Mesothelial cell of epicardium (in vitro differentiated cells): ENCODE data around the gene RAB28. TPM values are rescaled to one million over a fixed set of nuclear protein-coding genes. Genes with fewer than 3 reads are reported as not detected.

ENCODE experiments used
- DNase-seq, 2 experiments: peaks; one replicate each; pipeline ENCODE4 v3.0.0; 2021; ENCODE audit warnings: low spot score in 2 of 2; ENCODE audit not compliant: unreplicated experiment in 2 of 2
- H3K27ac Mint-ChIP-seq: 2 replicates; pipeline ENCODE4 v1.8.0; 2021; ENCODE audit warnings: mixed read lengths
- H3K27me3 Mint-ChIP-seq: 2 replicates; pipeline ENCODE4 v1.8.0; 2021; ENCODE audit warnings: low read depth, mixed read lengths
- H3K36me3 Mint-ChIP-seq: 2 replicates; pipeline ENCODE4 v1.8.0; 2021; ENCODE audit warnings: mixed read lengths
- H3K4me1 Mint-ChIP-seq: 2 replicates; pipeline ENCODE4 v1.8.0; 2021; ENCODE audit warnings: mixed read lengths
- H3K4me3 Mint-ChIP-seq: 2 replicates; pipeline ENCODE4 v1.8.0; 2021; ENCODE audit warnings: mild to moderate bottlenecking, moderate library complexity, mixed read lengths
- H3K9me3 Mint-ChIP-seq: 2 replicates; pipeline ENCODE4 v1.8.0; 2021; ENCODE audit warnings: mixed read lengths
- total RNA-seq: library from RNA; stranded (reverse); gene quantifications from 3 replicates; pipeline ENCODE4 v1.2.1, GENCODE V29; 2021
- TF ChIP-seq, protein P1 (sequence below): fragments of 200-600 bp; sonication (generic); IDR thresholded peaks from one replicate; pipeline ENCODE4 v1.5.0; 2021; ENCODE audit warnings: antibody characterized with exemption; ENCODE audit not compliant: unreplicated experiment

The RAB28 gene
- total RNA-seq, 1 donor from 2014 or later: 18.4 TPM

DNA sequence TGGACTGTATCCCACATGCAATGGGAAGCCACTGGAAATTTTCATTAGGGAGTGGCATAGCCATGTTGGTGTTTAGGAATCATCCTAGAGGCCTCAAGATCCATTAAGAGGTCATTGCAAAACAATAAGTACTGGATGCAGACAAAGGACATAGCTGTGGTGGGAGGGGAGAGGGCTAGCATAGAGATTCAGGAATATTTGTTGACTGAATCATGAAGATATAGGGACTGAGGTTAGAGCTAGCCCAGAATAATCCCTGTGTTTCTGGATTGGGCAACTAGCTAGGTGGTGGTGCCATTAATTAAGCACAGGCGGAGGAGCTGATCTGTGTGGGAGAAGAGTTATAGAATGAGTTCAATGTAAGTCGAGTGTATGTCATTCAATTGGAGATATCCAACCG lies 135.0 kb downstream of the RAB28 start:
- no peak for DNase-seq
- TF ChIP-seq, protein P1, sequence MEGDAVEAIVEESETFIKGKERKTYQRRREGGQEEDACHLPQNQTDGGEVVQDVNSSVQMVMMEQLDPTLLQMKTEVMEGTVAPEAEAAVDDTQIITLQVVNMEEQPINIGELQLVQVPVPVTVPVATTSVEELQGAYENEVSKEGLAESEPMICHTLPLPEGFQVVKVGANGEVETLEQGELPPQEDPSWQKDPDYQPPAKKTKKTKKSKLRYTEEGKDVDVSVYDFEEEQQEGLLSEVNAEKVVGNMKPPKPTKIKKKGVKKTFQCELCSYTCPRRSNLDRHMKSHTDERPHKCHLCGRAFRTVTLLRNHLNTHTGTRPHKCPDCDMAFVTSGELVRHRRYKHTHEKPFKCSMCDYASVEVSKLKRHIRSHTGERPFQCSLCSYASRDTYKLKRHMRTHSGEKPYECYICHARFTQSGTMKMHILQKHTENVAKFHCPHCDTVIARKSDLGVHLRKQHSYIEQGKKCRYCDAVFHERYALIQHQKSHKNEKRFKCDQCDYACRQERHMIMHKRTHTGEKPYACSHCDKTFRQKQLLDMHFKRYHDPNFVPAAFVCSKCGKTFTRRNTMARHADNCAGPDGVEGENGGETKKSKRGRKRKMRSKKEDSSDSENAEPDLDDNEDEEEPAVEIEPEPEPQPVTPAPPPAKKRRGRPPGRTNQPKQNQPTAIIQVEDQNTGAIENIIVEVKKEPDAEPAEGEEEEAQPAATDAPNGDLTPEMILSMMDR: no peak
- Mint-ChIP-seq H3K4me1 (no peaks in the 10 kb centered on the region), H3K27ac (no peak overlapping the region), H3K9me3 (peaks cover 7% of the 10 kb centered on the region), H3K27me3 (no peaks in the 10 kb centered on the region), H3K36me3 (peaks cover 11% of the 10 kb centered on the region), H3K4me3 (no peak overlapping the region)

- Mint-ChIP-seq H3K4me3 (no peak overlapping the region), H3K27me3 (no peaks in the 10 kb centered on the region), H3K27ac (no peak overlapping the region), H3K9me3 (peaks cover 7% of the 10 kb centered on the region), H3K4me1 (no peaks in the 10 kb centered on the region), H3K36me3 (peaks cover 7% of the 10 kb centered on the region)
- TF ChIP-seq, protein P1: no peak
- no peak for DNase-seq
These were observed 135.9 kb downstream of the RAB28 start for GRCh38 chr4:13348216-13348615.

GRCh38 chr4:13347517-13348125 lies 136.5 kb downstream of the RAB28 start:
- H3K9me3 Mint-ChIP-seq: peaks cover 4% of the 10 kb centered on the region
- no peak for DNase-seq
- H3K4me3 Mint-ChIP-seq: no peak overlapping the region
- TF ChIP-seq, protein P1: no peak
- no peaks in the 10 kb centered on the region for H3K4me1 Mint-ChIP-seq
- H3K27ac Mint-ChIP-seq: no peak overlapping the region
- peaks cover 4% of the 10 kb centered on the region for H3K36me3 Mint-ChIP-seq
- H3K27me3 Mint-ChIP-seq: no peaks in the 10 kb centered on the region

DNA sequence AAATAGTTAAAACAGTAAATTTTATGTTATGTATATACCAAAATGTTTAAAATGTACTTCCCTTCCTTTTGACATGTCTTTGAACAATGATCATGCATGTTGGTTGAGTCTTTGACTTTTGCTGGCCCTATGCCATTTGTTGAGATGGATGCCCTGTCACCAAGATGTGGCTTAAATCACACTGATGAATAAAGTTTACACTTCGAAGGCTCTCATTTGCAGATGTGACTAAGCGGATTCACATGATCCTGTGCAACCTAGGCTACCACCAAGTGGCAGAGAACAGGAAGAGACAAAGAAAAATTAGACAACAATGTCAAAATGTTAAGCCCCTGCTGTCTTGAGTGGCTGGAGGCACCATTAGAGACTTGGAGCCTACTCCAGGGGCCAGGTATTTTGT lies 139.9 kb downstream of the RAB28 start:
- TF ChIP-seq, protein P1: no peak
- H3K27me3 Mint-ChIP-seq: no peaks in the 10 kb centered on the region
- H3K27ac Mint-ChIP-seq: no peak overlapping the region

GRCh38 chr4:13340672-13341071 lies 143.5 kb downstream of the RAB28 start:
- Mint-ChIP-seq H3K27me3 (no peaks in the 10 kb centered on the region), H3K4me1 (no peaks in the 10 kb centered on the region), H3K27ac (no peak overlapping the region), H3K9me3 (peaks cover 14% of the 10 kb centered on the region), H3K4me3 (no peak overlapping the region), H3K36me3 (peaks cover 11% of the 10 kb centered on the region)
- no peak for DNase-seq
- TF ChIP-seq, protein P1: no peak

More for the DNA sequence above, 139.9 kb downstream of the RAB28 start:
- H3K4me1 Mint-ChIP-seq: no peaks in the 10 kb centered on the region
- DNase-seq: no peak
- no peaks in the 10 kb centered on the region for H3K36me3 Mint-ChIP-seq
- H3K9me3 Mint-ChIP-seq: peaks cover under 1% of the 10 kb centered on the region
- no peak overlapping the region for H3K4me3 Mint-ChIP-seq
